GM21390 (cell line): ENCODE measurements around the gene PCBP2.
"Not testable (repeated sequence)": the region's sequence is repeated elsewhere in the genome, so short reads cannot be mapped to it uniquely, and the experiment has no call there.

Experiments used
- ATAC-seq: cut with Tn5 transposase; IDR thresholded peaks from one replicate; pipeline ENCODE4 v1.9.1; 2021; ENCODE audit not compliant: unreplicated experiment

Gene PCBP2

GRCh38 chr12:53468282-53468681 lies 16.4 kb downstream of the PCBP2 start:
- ATAC-seq = no peak

- ATAC-seq = no peak
Measured at GRCh38 chr12:53472056-53472582, 20.2 kb downstream of the PCBP2 start.

GRCh38 chr12:53474077-53474476 lies 22.2 kb downstream of the PCBP2 start:
- ATAC-seq = no peak

DNA sequence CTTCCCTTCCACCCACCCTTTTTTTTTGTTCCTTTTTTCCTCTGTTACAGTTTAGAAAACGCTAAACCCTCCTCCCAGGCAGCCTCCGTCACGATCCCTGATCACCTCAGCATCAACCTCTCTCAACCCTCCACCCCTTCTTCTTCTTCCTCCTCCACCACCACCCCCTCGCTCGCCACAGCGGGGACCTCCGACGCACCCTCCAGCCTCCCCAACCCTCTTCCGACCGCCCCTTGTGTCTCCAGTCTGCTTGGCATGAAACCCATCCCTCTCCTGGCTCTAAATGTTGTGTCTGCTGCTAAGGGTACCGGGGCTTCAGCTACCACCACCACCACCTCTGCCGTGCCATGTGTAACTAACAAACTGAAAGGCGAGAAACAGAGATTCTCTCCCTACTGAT lies 22.9 kb downstream of the PCBP2 start:
- no peak for ATAC-seq

DNA sequence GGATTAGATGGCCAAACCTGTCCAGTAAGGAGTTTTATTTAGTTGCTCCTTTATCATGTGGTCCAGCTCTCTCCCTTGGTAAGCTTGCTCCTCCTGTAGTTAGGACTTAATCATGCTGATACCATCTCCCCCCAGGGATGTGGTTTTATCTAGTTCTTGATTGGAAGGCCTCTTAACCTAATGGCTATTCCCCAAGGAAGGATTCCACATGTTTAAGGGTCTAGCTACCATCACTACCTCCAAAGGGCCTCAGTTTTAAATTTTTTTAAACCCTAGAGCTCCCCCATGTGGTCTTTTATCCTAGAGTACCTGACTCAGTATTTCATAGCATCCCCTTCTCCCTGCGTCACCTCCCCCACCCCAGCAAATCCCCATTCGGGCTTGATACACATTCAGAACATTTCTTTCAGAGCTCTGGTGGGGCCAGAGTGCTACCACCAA lies 24.9 kb downstream of the PCBP2 start:
- no peak for ATAC-seq

DNA sequence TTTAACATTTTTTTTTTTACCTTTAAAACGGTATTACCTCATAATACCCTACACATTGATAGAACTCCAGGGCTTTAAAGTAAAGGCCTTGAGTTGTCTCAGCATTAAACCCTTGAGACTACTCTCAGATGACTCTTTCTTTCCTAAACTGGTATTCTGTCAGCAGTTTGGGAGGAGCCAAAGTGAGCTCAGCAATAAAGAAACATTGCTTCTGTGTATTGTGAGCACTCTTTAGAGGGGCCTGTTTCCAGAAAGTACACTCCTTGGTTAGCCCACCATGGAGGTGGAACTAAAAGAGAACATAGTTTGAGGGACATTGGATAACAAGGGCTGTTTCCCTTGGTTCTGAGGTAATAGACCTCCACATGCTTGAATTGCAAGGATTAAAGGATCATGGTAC lies 27.0 kb downstream of the PCBP2 start:
- no peak for ATAC-seq

DNA sequence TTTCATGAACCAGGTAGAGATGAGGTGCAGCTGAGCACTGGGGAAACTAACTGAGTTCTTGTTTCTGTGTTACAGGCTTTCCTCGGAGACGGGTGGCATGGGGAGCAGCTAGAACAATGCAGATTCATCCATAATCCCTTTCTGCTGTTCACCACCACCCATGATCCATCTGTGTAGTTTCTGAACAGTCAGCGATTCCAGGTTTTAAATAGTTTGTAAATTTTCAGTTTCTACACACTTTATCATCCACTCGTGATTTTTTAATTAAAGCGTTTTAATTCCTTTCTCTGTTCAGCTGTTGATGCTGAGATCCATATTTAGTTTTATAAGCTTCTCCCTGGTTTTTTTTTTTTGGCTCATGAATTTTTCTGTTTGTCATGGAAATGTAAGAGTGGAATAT lies 27.4 kb downstream of the PCBP2 start:
- no peak for ATAC-seq

DNA sequence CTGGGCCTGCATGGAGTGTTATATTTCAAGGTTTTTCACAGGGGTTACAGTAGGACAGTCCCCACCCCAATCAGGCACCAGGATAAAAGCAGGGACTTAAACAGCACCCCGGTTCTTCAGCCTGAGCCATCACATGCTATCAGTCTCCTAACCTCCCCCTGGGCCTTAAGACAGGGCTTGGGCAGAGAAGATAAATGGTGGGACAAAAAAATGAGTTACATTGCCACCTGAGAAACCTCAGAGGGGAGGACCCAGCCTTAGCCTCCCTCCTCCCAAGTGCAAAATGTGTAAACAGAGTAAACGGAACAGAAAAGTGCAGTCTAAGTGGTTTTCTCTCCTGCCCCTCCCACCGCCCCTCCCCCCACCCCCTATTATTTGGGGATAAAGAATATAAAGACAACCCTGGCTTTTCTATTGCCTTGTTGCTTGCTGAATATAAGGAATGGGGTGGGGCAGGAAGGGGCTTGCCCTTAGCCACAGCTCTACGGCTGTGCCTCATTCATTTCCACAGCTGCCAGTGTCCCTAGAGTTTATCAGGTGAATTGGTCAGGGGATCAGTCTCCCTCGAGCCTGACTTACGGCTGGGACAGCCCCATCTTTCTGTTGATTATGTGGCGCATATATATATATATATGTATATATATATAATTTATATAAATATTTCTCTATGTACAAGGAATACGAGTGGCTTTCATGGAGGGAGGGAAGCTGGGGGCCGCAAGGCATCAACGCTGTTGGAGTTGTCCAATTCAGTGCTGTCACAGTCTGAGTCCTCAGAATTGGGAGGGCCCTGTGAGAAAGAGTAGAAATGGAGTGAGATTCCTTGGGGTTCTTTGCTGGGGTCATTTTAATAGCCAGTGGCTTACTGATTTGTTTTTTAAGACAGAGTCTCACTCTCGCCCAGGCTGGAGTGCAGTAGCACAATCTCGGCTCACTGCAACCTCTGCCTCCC lies 28.9 kb downstream of the PCBP2 start:
- no peak for ATAC-seq

DNA sequence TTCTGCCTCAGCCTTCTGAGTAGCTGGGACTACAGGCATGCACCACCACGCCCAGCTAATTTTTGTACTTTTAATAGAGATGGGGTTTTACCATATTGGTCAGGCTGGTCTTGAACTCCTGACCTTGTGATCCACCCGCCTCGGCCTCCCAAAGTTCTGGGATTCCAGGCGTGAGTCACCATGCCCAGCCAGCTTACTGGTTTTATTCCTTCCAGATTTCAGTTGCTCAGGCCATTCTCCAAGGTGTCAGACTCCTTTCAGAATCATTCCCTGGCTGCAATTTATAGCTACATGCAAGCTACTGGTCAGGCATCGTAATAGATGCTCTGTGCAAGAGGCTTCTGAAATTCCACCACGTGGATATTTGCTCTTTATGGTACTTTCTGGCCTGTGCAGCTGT lies 29.6 kb downstream of the PCBP2 start:
- not testable (repeated sequence) for ATAC-seq

DNA sequence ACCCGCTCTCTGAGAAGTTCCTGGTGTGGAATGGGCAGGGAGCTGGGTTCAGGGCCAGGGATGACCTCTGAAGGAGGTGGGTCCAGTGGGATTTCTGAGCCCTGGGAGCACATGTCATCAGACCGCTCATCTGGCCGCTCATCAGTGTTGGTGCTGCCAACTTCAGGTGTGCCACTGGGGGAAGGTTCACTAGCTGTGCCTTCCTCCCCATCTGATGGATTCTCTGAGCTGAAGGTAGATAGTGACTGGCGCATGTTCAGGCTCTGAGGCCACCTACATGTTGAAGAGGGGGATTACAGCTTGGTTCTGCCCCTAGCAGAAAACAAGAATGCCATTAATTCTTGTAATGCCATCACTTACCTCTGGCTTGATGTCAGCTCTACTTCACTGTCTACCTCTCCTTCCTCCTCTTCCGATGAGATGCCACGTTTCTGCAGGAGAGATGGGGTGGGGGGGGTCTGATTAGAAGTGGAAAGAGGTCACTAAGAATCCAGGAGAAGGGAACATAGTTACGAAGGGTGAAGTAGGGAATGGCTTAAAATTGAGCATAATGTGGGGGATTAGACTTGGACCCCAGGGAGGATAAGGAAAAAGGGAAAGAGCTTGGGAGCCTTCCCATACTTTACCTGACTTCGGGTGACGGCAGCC lies 30.2 kb downstream of the PCBP2 start:
- no peak for ATAC-seq

- ATAC-seq = no peak
Measured at GRCh38 chr12:53482626-53483168, 30.8 kb downstream of the PCBP2 start.

- ATAC-seq = no peak
Measured at GRCh38 chr12:53483225-53483978, 31.5 kb downstream of the PCBP2 start.

GRCh38 chr12:53483979-53484377 lies 32.1 kb downstream of the PCBP2 start:
- ATAC-seq = no peak

DNA sequence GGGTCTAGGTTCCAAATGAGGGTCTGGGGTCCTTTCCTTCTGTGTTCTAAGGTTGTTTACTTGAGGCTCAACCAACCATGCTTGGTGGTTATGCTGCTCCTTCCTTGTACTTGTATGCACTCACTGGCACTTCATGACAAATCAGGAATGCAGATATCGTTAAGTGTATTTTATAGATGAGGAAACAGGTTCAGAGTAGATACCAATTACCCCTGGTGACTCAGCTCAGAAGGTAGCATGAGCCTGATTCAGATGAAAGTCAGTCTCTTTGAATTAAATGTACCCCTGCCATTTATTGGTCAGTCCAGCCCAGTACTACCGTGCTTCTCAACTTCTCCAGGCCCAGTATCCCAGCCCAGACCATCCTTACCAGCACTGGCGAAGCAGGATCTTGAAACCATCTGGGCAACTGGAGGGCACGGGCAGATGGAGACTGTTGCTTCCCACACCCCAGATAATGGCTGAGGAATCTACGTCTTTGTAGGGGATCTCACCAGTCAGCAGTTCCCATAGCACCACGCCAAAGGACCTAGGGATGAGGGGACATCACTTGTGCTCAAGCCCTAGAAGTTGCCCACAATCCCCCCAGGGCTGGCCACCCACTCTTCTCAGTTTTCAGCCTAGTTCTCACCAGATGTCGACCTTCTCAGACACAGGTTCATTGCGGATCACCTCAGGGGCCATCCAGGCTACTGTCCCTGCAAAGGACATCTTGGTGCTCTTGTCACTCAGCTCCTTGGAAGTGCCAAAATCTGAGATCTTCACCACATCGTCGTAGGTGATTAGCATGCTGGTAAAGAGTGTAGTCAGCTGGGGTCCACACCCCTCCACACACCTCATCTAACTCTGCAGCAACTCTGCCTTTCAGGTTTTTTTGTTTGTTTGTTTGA lies 33.0 kb downstream of the PCBP2 start:
- ATAC-seq = no peak

GRCh38 chr12:53485955-53486735 lies 34.2 kb downstream of the PCBP2 start:
- ATAC-seq = no peak

- ATAC-seq = no peak
Measured at GRCh38 chr12:53486736-53487487, 35.0 kb downstream of the PCBP2 start.

- ATAC-seq = no peak
Measured at GRCh38 chr12:53489242-53489864, 37.5 kb downstream of the PCBP2 start.

DNA sequence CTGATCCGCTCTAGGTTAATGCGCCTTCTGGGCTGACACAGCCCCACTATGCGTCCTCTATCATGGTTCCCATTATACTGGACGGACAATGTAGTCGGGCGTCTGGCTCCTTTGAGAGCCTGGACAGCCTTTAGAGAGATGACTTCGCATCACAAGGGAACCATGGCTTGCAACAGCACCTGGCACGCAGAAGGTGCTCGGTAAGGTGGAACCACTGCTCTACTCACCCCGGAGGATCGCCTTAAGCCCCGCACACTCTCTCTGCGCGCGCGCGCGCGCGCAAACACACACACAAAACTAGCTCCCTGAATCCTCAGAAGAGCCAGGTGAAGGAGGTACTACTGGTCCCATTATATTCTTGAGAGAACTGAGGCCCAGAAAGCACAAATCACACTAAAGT lies 40.3 kb downstream of the PCBP2 start:
- no peak for ATAC-seq
